ENCODE measurements around the gene CHN2.

CHN2 gene

DNA sequence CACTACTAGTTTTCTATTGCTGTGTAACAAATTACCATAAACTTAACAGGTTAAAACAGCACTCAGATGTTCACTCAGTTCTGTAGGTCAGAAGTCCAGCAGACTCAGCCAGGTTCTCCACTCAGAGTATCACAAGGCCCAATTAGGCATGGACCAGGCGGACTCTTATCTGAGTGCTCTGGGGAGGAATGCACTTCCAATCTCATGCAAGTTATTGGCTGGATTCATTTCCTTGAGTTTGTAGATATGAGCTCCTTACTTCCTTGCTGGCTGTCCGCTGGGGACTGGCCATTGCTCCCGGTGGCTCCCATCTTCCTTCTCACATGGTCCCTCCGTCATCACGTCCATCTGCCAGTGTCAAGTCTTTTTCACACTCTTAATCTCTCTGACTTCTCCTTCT is 232.0 kb downstream of the CHN2 start:
- no peak for DNase-seq (ENCODE audit: low read depth in 2 of 2)

DNA sequence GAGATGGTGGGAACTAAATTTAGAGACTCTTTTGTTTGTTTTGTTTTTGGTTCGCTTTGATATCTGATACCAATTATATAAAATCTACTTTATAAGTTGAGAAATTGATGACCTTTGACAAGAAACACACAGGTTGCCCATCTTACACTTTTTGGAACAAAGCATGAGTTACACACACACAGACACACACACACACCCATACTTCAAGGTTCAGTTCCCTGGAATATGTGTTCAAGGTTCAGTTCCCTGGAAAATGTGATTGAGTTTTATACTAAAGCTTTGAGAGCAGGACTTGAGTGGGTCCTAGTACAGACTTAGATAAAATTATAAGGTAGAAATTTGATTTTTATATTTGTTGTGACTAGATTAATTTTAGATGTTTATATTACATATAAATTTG is 234.8 kb downstream of the CHN2 start:
- DNase-seq (ENCODE audit: low read depth in 2 of 2): no peak

DNA sequence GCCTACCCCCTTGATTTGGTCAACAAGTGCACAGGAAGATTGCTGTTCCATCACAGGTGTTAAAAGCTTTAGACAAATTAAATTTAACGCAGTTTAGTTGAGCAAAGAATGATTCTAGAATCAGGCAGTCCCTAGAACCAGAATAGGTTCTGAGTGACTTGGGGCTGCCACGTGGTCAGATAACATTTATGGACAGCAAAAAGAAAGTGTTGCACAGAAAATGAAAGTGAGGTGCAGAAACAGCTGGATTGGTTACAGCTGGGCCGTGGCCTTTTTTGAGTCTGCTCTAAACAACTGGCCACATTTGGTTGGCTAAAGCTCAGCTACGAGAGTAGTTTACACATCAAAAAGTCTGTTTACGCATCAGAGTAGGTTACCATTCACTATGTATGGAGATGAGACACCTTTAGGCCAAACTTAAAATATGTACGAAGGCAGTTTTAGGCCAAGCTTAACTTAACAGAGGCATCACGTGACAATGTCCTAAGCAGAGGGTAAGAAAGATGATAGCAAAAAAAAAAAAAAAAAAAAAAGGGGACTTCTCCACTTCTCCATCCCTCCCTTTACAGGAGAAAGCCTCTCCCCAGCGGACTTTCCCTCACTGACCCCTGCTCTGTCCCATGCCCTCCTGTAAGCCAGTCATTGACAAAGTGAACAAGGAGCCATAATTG is 235.8 kb downstream of the CHN2 start:
- DNase-seq (ENCODE audit: low read depth in 2 of 2): no peak

DNA sequence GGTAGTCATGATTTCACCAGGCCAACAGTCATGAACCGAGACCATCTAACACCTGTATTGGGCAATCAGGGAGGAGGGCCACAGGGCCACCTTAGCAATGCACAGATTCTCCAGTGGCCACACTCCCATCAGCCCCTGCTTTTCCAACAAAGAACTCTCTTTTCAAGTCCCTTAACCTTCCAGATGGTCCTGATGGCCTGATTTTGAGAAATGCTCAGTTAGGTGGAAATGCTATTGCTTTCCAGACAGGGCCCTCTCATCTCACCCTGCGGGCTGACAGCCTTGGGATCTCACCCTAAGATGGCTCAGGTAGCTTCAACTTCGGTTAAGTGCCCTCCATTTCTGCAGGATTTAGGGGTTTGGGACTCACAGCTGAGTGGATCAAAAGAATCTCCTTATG is 237.1 kb downstream of the CHN2 start:
- DNase-seq (ENCODE audit: low read depth in 2 of 2): no peak

DNA sequence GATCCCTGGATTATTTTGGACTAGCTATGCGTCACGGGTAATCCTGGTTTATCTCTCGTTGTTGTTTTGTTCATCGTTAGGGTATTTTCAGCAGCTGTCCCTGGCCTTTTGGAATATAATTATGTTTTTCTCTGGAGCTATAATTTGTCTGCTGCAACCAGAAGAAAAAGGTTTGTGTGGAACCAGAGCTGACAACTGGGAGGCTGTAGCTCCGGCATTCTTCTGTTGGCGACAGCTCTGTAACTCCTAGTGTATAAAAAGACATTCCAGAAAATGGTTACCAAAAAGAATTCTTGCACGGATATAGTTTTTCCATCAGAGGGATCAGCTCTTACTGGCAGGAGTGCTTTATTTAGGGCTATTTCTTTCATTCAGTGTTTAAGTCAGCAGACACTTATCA is 238.1 kb downstream of the CHN2 start:
- DNase-seq (ENCODE audit: low read depth in 2 of 2): no peak

DNA sequence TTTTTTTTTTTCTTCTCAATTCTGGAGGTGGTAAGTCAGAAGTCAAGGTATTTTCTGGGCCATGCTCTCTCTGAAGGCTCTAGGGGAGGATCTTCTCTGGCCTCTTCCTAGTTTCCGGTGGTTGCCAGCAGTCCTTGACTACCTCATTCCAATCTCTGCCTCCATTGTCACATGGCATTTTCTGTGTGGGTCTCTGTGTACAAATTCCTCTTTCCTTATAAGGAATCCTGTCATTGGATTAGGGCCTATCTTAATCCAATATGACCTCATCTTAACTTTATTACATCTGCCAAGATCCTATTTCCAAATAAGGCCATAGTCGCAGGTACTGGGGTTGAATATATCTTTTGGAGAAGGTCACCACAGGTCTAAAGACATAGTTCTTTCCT is 239.8 kb downstream of the CHN2 start:
- no peak for DNase-seq (ENCODE audit: low read depth in 2 of 2)

DNA sequence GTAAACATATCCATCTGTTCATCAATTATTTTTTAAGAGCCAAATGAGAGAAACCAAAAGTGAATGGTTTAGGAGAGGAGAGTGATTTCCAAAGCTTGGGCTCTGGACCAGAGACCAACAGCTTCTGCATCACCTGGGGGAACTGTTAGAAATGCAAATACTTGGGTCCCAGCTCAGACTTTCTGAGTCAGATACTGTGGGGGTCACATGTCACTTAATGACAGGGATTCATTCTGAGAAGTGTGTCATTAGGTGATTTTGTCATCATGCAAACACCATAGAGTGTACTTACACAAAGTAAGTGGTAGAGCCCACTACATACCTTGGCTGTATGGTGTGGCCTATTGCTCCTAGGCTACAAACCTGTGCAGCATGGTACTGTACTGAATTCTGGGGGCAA is 240.6 kb downstream of the CHN2 start:
- DNase-seq (ENCODE audit: low read depth in 2 of 2): no peak

DNA sequence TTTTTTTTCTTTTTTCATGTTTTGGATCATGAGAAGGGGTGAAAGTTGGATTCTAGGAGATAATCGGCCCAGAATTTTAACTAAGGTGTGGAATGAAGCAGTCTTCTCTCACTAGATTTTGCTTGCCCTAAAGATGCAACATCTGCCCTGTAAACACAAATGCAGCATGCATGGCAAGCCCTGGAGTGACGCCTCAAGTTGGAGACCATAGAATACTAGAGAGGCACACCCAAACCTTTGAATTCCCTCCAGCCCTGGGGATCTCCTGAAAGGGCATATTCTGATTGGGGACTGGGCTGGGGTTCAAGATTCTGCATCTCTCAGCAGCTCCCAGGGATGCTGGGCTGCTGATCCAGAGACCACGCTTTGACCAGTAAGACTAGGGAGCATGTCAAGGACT is 241.3 kb downstream of the CHN2 start:
- DNase-seq (ENCODE audit: low read depth in 2 of 2): no peak

DNA sequence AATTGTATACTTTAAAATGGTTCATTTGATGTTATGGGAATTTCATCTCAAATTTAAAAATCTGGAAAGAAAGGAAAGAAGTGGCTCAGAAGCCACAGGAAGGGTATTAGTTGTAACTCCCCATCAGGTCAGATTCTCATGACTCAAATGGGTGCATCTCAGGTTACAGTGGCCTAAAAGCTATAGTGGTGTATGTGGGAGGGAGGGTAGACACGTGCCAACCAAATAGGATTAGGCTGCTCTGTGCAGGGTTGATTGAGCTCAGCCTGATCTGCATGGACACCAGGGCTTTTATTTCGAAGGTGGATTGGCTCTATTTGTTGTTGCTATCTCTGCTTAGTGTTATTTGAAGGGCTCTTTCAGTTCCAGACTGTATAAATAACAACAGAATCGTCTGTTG is 247.6 kb downstream of the CHN2 start:
- no peak for DNase-seq (ENCODE audit: low read depth in 2 of 2)

DNA sequence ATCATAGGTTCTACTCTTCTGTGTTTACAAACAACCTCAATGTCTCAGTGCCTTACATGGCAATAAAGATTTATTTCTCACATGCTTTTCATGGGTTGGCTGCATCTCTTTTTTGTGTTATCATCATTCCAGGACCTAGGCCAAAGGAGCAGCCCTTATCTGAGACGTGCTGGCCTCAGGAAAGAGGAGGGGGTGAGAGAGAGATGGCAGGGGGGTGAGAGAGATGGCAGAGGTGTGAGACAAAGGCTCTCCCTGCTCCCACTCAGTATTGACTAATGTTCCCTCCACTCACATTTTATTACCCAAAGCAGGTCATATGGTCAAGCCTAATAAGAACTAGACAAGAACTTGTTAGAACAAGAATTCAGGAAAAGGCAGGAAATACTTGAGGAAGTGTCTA is 249.0 kb downstream of the CHN2 start:
- no peak for DNase-seq (ENCODE audit: low read depth in 2 of 2)

DNA sequence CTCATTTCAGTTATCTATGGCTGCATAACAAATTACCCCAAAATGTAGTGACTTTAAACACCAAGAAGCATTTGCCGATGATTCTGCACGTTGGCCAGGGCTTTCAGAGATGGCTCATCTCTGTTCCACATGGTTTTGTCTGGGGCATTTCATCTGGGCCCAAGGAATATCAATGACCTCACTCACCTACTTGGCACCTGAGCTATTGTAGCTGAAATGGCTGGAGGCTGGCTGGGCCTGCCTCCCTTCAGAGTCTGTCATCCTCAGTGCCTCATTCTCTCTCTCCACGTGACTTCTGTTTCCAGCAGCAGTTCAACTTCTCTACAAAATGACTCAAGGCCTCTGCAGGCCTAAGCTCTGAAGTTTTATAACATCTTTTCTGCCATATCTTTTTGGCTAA is 249.7 kb downstream of the CHN2 start:
- DNase-seq (ENCODE audit: low read depth in 2 of 2): no peak

DNA sequence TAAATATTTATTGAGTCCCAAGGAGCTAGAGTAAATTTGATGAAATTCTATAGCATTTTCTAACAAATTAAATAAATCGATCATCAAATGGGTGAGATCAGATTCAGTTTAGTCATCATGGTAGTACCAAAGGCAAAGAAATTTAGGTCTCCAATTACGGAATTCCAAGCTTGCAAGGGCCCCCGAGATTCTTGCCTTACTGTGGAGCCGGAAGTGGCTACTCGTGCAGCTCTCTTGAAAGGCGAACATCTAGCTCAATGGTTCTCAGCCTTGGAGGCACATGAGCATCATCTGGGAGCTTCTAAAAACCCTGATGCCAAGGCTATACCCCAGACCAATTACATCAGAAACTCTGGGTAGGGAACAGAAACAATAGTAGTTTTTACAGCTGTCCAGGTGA is 251.2 kb downstream of the CHN2 start:
- no peak for DNase-seq (ENCODE audit: low read depth in 2 of 2)

DNA sequence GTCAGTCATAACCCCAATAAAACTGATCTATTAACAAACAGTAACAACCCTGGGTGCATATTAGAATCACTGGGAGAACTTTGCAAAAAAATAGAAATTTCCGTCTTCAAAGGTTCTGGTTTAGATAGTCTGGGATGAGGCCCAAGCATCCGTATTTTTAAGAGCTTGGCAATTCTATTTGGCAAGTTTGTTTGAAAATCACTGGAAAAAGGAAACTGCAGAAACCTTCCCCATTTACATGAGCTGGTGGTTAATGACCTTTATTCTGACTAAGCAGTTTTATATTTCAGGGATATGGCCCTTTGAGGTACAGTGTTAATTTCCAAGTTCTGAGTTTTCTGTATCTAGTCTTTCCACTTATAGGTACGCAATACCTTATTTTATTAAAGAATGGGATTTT is 253.3 kb downstream of the CHN2 start:
- DNase-seq (ENCODE audit: low read depth in 2 of 2): no peak

DNA sequence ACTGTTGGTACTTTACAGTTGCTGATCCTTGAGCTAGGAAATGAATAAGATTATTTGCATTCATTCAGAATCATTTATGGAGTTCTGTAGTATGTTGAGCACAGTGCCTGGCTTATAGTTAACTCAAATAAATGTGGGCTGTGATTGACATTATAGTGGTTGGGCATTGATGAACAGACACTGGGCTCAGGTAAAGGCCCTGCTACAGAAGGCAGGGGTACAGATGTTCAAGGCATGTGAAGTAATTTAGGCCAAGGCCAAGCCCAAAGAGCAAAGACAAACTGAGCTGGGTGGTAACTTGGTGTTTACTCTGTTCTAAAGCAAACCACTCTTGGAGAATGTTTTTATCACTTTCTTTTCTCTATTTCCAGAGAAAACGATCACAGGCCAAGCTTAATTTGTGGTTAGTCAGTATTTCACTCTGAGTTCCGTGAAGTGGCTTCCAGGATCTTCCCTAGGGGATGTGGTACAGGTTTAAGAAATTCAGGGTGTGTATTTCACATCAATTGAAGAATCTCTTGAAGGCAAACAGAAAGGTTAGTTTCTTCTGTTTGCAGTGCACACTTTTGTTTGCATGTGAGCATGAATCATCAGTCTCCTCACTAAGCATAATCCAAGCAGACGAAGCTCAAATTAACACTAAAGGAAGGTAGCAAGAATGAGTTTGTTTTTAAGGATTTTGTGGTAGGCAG is 255.1 kb downstream of the CHN2 start:
- DNase-seq (ENCODE audit: low read depth in 2 of 2): no peak

DNA sequence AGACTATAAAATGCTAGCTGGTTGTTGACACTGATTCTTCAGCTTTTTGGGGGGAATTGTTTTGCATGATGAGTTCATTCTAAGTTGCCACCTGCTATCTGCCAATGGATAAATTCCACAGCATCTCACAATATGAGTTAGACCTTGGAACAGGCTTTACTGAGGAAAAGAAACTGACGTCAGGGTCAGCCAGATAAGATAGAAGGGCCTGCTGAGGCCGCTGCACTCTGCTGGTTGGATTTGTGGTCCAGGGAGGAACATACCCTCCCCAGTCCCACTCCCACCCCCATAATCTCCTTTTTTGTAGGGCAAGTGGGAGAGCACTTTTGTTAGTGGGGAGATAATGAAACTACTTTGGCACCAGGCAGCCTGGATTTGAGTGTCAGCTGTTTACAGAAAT is 258.4 kb downstream of the CHN2 start:
- no peak for DNase-seq (ENCODE audit: low read depth in 2 of 2)

DNA sequence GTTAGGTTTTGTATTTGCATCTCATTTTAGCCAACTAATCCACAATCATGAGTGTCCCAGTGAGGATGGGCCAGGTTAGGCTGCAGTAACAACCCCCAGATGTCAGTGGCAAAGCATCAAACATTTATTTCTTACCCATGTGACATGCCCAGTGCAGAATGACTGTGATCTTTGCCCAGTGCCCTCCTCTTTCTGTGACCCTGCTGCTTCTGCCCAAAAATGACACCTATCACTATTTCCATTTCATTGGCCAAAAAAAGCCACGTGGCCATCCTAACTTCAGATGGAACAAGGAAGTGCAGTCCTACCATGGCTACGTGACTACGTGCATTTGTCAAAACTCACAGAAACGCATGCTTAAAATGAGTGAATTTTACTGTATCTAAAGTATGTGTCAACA is 259.9 kb downstream of the CHN2 start:
- no peak for DNase-seq (ENCODE audit: low read depth in 2 of 2)

DNA sequence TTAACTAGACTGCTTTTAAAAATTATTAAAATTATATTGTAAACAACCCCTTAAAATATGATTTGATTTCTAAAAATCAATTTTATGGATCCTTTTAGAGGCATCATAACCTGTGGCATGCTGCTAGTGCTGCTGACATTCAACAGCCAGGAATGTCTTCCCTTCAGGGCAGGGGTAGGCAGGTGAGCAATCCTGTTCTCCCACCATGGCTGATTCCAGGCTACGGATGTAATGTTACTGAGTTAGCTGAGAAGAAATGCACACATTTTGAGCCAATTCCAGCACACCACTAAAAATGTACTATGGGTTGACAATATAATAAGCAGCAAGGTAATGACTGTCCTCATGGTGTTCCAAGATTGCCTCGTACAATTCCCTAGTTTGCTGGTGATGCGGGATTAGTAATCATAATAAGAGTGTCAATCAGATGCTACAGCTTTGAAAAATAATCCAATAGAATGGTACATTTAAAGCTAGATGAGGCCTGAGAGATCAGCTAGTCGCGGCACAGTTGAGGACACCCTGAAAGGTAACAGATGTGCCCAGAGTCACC is 260.4 kb downstream of the CHN2 start:
- DNase-seq (ENCODE audit: low read depth in 2 of 2): no peak

DNA sequence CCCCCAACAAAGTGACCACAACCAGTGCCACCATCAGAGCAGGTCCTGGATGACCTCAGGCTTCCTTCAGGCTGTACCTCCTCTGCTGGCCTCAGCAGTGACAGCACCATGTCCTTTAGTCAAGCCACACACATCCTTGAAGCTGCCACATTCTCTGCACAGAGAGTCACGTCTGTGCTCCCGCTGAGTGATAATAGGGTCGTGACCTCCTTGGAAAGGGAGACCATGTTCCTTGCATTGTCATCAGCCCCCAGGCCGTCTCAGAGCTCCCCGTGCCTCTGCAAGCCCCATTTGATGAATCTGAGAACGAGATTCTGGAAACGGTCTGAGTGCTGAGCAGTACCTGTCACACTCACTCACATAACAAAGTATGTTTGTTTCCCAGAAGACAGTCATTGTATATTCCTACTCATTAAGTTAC is 262.6 kb downstream of the CHN2 start:
- no peak for DNase-seq (ENCODE audit: low read depth in 2 of 2)

DNA sequence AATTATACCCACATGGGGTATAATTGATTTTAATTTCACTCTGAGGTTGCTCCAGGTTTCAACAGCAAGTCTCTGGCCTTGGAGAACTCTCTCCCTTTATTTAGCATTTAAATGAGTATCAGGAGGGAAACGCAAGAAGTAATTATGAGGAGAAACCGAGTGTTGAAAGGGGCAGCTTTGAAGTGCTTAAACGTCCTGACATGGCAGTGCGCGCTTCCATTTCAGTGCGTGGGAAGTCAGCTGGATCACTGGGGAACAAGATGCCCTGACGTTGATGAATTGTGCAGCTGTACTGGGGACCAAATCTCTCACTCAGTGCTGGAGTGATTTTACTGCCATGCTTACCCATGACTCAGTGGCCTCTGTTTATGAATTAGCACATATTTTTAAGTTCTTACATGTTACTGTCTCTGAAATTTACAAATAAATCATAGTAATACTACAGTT is 263.0 kb downstream of the CHN2 start:
- DNase-seq (ENCODE audit: low read depth in 2 of 2): no peak

DNA sequence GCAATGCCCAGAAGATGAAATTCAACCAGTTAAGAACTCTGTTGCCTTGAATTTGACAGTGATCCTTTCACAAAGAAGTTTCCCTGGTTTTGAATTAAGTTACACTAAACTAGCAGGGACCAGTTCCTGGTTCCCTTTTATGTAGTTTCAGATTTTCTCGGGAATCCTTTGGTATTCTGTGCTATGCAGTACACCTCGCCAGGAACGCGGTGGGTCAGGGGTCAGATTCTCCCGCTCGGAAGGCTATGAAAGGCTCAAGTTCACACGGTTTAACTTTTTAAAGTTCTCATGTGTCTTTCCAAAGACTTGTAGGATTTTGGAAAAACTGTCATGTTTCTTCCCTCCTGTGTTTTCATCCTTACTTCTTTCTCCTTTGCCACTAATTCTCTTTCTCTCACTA is 264.4 kb downstream of the CHN2 start:
- DNase-seq (ENCODE audit: low read depth in 2 of 2): no peak

DNA sequence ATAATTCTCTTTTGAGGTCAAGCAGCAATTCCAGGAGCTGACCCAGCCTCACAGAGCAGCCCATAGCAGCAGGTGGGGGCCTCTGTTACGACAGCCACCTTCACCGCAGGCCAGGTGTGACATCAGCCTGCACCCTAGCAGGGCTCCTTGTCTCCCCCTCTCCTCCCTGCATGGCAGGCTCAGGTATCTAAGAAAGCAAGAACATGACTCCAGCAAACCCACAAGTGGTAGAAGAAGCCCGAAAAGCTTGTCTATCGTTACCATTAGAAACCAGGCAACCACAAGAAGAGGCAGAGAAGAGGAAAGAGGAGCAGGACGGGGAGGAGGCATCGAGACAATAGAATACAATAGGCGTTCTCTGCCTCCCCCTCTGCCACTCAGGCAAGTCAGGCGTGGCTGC is 265.0 kb downstream of the CHN2 start:
- no peak for DNase-seq (ENCODE audit: low read depth in 2 of 2)

DNA sequence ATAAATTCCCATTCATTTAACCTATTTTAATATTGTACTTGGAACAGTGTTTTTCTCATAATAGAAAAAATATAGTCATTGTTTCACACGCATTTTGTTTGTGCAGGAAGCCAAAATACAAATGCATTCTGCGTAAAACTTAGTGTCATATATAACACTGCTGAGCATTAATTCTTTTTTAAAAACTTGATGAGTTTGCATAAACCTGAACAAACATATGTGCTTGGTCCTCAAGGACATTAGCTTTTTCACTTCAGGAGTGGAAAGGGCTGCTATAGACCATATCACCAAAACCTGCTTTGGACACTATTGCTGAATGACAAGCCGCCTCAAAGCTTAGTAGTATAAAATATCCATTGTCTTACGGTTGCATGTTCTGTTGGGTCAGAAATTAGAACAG is 267.4 kb downstream of the CHN2 start:
- no peak for DNase-seq (ENCODE audit: low read depth in 2 of 2)

DNA sequence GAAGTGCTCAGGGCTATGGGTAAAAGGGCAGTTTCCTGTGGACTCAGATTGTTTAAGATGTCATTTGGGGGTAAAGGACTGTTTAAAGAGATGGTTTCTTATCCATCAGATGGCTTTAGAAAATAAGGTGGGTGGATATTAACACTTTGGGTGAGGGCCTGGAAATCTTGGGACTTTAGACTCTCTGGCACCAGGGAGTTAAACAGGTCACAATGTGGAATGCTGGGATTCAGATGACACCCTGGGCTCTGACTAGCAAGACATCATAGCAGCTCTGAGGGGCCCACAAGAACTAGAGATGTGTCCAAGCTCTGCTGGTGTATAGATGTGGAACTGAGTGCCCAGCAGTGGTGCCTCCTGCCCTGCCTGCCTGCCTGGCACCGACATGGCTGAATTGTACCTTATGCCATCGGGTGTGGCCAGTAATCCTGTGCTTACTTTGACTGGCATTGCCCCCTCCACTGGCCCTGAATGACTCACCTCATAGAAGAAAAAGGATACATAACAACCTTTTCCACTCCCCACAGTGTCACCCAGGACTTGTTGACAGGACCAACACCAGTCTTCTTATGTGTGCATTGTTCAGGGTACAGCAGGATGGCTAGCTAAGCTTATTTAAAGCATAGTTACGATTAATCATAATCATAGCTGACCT is 269.1 kb downstream of the CHN2 start:
- no peak for DNase-seq (ENCODE audit: low read depth in 2 of 2)

Data from stimulated activated CD4-positive, alpha-beta T cell treated with anti-CD3 and anti-CD28 coated beads, Interleukin-12 subunit alpha, Interleukin-12 subunit beta, amount 100 ng/mL, for 24 hours (primary cell).